ENCODE results near the gene ALG3. TPM values are rescaled to one million over a fixed set of nuclear protein-coding genes. Genes with fewer than 3 reads are reported as not detected.

ALG3 gene
- total and polyA plus RNA-seq, 10 donors, result 18.7 to 59.0 (median 25.7) TPM

DNA sequence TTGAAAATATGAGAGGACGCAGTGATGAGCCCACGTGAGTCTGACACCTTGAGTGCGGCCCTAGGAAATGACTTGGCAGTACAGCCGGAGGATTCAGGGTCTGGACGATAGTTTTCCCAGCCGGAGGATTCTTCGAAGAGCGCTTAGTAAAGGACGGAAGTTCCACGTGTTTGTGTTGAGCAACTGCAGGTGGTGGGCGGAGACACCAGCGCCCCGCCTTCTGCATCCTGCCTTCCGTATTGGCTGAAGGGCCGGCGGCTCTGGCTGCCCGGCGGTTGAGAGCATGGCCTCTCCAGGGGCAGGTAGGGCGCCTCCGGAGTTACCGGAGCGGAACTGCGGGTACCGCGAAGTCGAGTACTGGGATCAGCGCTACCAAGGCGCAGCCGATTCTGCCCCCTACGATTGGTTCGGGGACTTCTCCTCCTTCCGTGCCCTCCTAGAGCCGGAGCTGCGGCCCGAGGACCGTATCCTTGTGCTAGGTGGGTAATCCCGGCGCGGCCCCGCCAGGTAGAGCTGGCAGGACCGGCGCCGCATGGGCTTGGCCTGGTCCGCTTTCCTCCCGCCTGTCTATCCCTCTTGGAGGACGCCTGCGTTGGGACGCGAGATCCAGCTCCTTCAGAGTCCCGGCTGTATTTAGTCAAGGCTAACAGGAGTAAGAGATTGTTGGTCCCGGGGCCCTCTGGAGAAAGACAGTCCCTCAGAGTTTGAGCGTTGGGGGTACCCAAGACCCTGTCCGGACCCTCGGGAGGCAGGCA is 827 bp upstream of the ALG3 start, which contains the start of gene EEF1AKMT4:
Gene EEF1AKMT4, plus strand, starts transcription at position 261 of the 755 bp plus-strand sequence. Its CDS starts 23 bp downstream, at position 284.
- TF ChIP-seq, protein P1, sequence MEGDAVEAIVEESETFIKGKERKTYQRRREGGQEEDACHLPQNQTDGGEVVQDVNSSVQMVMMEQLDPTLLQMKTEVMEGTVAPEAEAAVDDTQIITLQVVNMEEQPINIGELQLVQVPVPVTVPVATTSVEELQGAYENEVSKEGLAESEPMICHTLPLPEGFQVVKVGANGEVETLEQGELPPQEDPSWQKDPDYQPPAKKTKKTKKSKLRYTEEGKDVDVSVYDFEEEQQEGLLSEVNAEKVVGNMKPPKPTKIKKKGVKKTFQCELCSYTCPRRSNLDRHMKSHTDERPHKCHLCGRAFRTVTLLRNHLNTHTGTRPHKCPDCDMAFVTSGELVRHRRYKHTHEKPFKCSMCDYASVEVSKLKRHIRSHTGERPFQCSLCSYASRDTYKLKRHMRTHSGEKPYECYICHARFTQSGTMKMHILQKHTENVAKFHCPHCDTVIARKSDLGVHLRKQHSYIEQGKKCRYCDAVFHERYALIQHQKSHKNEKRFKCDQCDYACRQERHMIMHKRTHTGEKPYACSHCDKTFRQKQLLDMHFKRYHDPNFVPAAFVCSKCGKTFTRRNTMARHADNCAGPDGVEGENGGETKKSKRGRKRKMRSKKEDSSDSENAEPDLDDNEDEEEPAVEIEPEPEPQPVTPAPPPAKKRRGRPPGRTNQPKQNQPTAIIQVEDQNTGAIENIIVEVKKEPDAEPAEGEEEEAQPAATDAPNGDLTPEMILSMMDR (IDR thresholded peaks at IDR 0.05 in 8 of 11, conservative IDR thresholded peaks at IDR 0.05 in 3 of 11), result peak in 7 of 11 experiments; percentile 35 to 62 (median 47)
- TF ChIP-seq POLR2A (IDR thresholded peaks at IDR 0.05) (no peak), POLR2AphosphoS5 (IDR thresholded peaks at IDR 0.05) (peak; percentile 66 to 81 (median 81))
- 0% methylated on average over 50 to 54 of the region's 54 CpGs for WGBS, 5 donors
- Histone ChIP-seq H3K27ac (peak within 1 kb of the TSS; percentile 73 to 93 (median 86)), H3K4me3 (peak within 1 kb of the TSS; percentile 79 to 100 (median 96)), H3K4me1 (peaks cover 4 to 44% (median 26%) of the 10 kb centered on the region in 6 donors), H3K36me3 (peaks cover 0 to 16% (median 11%) of the 10 kb centered on the region in 6 donors), H3K27me3 (replicated peaks in 1 of 7) (no peaks in the 10 kb centered on the region), H3K9me3 (no peaks in the 10 kb centered on the region)
- intact Hi-C loops (cut with DNase I; ENCODE audit: low total_unique reads), result loop anchor here (10.0 kb wide), 2 partner anchors 95 to 365 kb away; partner anchors contain the start of genes DVL3 and PARL
- DNase-seq, result peak; percentile 98

DNA sequence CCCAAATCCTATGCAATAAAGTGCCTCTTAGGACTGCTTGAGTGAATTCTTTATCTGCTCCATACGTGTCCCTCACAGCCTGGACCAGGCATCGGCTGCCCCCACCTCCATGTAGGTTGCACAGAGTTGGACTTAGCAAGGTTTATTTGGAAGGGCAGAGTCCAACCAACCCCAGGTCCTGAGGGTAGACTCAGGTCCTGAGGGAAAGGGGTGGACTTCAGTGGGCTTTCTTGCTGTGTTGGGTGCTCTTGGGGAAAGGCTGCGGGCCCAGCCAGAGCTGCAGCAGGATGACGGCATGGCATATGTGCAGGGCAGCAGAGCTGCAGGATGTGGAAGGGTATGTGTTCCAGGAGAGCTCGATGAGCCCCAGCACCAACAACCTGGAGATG is 6.5 kb downstream of the ALG3 start:
- intact Hi-C loops (cut with DNase I; ENCODE audit: low total_unique reads), result loop anchor here (10.0 kb wide), 1 partner anchor 87 kb away; the partner anchor contains the start of gene DVL3
- Histone ChIP-seq H3K9me3 (no peaks in the 10 kb centered on the region), H3K27ac (no peak overlapping the region), H3K4me3 (no peak overlapping the region), H3K36me3 (peaks cover 0 to 51% (median 37%) of the 10 kb centered on the region in 6 donors), H3K27me3 (replicated peaks in 1 of 7) (no peaks in the 10 kb centered on the region), H3K4me1 (peaks cover 0 to 26% (median 11%) of the 10 kb centered on the region in 6 donors)
- DNase-seq, result peak; percentile 45
- WGBS, 5 donors, result 63 to 99% (median 88%) methylated on average over 5 of the region's 5 CpGs
- TF ChIP-seq POLR2A (IDR thresholded peaks at IDR 0.05) (no peak), POLR2AphosphoS5 (IDR thresholded peaks at IDR 0.05) (no peak)
- TF ChIP-seq, protein P1 (IDR thresholded peaks at IDR 0.05 in 8 of 11, conservative IDR thresholded peaks at IDR 0.05 in 3 of 11), result no peak

DNA sequence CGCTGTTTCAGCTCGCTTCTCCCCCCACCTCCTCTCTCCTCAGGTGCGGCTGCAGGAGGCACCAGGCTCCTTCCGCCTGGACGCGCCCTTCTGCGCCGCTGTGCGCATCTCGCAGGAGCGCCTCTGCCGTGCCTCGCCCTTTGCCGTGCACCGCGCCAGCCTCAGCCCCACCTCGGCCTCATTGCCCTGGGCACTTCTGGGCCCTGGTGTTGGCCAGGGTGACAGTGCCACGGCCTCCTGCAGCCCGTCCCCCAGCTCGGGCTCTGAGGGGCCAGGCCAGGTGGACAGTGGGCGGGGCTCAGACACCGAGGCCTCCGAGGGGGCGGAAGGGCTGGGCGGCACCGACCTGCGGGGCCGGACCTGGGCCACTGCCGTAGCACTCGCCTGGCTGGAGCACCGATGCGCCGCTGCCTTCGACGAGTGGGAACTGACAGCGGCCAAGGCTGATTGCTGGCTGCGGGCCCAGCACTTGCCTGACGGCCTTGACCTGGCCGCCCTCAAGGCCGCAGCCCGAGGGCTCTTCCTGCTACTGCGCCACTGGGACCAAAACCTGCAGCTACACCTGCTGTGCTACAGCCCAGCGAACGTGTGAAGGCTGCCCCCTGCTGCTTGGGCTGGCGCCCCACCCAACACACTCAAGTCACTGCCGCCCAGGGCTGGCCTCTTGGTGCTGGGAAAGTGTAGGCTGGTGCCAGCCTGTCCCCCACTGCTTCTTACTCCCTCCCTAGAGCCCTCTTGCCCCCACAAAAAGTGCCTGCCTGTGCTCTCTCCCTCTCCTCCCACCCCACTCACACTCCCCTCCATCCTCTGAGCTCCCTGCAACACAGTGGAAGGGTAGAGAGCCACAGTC is 7.1 kb downstream of the ALG3 start:
- peaks cover 0 to 51% (median 37%) of the 10 kb centered on the region in 6 donors for H3K36me3 ChIP-seq
- H3K4me1 ChIP-seq, result peaks cover 0 to 19% (median 8%) of the 10 kb centered on the region in 6 donors
- no peaks in the 10 kb centered on the region for H3K9me3 ChIP-seq
- intact Hi-C loops (cut with DNase I; ENCODE audit: low total_unique reads), result loop anchor here (10.0 kb wide), 1 partner anchor 87 kb away; the partner anchor contains the start of gene DVL3
- TF ChIP-seq POLR2A (IDR thresholded peaks at IDR 0.05) (no peak), POLR2AphosphoS5 (IDR thresholded peaks at IDR 0.05) (peak; percentile 33 to 78 (median 72))
- TF ChIP-seq, protein P1 (IDR thresholded peaks at IDR 0.05 in 8 of 11, conservative IDR thresholded peaks at IDR 0.05 in 3 of 11), result peak in 9 of 11 experiments; percentile 22 to 68 (median 52)
- WGBS, 5 donors, result 40 to 61% (median 56%) methylated on average over 26 to 46 of the region's 46 CpGs
- H3K27me3 ChIP-seq (replicated peaks in 1 of 7), result peaks cover 0 to 5% (median 0%) of the 10 kb centered on the region in 7 donors
- H3K4me3 ChIP-seq, result peak overlapping the region in 1 of 8 donors; percentile 17
- H3K27ac ChIP-seq, result no peak overlapping the region
- peak; percentile 80 for DNase-seq

All from spleen (tissue), 11 donors.